ENCODE data around the gene PCDHA7.

DNA sequence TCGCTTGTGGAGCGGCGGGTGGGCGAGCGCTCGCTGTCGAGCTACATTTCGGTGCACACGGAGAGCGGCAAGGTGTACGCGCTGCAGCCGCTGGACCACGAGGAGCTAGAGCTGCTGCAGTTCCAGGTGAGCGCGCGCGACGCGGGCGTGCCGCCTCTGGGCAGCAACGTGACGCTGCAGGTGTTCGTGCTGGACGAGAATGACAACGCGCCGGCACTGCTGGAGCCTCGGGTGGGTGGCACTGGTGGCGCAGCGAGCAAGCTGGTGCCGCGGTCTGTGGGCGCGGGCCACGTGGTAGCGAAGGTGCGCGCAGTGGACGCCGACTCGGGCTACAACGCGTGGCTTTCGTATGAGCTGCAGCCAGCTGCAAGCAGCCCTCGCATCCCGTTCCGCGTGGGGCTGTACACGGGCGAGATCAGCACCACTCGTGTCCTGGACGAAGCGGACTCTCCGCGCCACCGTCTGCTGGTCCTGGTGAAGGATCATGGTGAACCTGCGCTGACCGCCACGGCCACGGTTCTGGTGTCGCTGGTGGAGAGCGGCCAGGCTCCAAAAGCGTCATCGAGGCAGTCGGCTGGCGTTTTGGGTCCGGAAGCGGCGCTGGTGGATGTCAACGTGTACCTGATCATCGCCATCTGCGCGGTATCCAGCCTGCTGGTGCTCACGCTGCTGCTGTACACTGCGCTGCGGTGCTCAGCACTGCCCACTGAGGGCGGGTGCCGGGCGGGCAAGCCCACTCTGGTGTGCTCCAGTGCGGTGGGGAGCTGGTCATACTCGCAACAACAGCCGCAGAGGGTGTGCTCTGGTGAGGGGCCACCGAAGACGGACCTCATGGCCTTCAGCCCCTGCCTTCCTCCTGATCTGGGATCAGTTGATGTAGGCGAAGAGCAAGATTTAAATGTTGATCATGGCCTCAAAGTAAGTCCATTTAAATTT is 9.0 kb downstream of the PCDHA7 start:
- TF ChIP-seq, protein P1, sequence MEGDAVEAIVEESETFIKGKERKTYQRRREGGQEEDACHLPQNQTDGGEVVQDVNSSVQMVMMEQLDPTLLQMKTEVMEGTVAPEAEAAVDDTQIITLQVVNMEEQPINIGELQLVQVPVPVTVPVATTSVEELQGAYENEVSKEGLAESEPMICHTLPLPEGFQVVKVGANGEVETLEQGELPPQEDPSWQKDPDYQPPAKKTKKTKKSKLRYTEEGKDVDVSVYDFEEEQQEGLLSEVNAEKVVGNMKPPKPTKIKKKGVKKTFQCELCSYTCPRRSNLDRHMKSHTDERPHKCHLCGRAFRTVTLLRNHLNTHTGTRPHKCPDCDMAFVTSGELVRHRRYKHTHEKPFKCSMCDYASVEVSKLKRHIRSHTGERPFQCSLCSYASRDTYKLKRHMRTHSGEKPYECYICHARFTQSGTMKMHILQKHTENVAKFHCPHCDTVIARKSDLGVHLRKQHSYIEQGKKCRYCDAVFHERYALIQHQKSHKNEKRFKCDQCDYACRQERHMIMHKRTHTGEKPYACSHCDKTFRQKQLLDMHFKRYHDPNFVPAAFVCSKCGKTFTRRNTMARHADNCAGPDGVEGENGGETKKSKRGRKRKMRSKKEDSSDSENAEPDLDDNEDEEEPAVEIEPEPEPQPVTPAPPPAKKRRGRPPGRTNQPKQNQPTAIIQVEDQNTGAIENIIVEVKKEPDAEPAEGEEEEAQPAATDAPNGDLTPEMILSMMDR (IDR thresholded peaks at IDR 0.05): no peak
- TF ChIP-seq POLR2A (IDR thresholded peaks at IDR 0.05) (no peak), EP300 (IDR thresholded peaks at IDR 0.05) (no peak)
